ENCODE results near the gene PHPT1. TPM values are rescaled to one million over a fixed set of nuclear protein-coding genes. Genes with fewer than 3 reads are reported as not detected.

Gene PHPT1
- total and polyA plus RNA-seq, 2 experiments from 2014 or later, result 101 to 390 TPM

DNA sequence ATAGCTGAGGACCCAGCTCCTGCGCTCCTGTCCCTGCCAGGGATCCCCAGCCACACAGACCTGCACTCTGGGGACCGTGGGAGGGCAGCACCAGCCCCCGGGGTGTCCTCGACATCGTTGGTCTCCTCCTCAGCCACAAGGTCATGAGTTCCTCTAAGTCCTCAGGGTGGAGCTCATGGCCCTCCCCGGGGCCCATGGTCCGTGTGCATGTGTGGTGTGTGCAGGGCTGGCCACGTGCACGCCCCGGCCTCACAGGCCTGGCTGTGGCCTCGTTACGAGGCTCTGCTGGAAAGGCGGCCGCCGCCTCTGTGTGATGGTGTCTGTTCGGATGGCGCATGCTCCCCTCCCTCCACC is 23.0 kb upstream of the PHPT1 start:
- H3K27me3 ChIP-seq, result no peaks in the 10 kb centered on the region
- 96% methylated on average over 17 of the region's 17 CpGs for WGBS (ENCODE audit: low lambda C conversion rate, missing lambda C conversion rate)
- H4K20me1 ChIP-seq (ENCODE audit: insufficient read depth, poor library complexity, severe bottlenecking), result peaks cover 4% of the 10 kb centered on the region
- no peak for DNase-seq (ENCODE audit: low spot score)
- H3K9me3 ChIP-seq (ENCODE audit: low read depth), result no peaks in the 10 kb centered on the region
- no peak overlapping the region for H3K4me2 ChIP-seq
- no peak overlapping the region for H3K4me3 ChIP-seq
- peaks cover 18% of the 10 kb centered on the region for H3K79me2 ChIP-seq
- H2AFZ ChIP-seq, result no peak overlapping the region
- H3K4me1 ChIP-seq (ENCODE audit: insufficient read depth), result peaks cover under 1% of the 10 kb centered on the region
- no peaks in the 10 kb centered on the region for H3K9me2 ChIP-seq (replicated peaks; ENCODE audit: insufficient read depth)
- no peak for TF ChIP-seq EZH2 (IDR thresholded peaks at IDR 0.05; ENCODE audit: borderline replicate concordance)
- TF ChIP-seq, protein P1, sequence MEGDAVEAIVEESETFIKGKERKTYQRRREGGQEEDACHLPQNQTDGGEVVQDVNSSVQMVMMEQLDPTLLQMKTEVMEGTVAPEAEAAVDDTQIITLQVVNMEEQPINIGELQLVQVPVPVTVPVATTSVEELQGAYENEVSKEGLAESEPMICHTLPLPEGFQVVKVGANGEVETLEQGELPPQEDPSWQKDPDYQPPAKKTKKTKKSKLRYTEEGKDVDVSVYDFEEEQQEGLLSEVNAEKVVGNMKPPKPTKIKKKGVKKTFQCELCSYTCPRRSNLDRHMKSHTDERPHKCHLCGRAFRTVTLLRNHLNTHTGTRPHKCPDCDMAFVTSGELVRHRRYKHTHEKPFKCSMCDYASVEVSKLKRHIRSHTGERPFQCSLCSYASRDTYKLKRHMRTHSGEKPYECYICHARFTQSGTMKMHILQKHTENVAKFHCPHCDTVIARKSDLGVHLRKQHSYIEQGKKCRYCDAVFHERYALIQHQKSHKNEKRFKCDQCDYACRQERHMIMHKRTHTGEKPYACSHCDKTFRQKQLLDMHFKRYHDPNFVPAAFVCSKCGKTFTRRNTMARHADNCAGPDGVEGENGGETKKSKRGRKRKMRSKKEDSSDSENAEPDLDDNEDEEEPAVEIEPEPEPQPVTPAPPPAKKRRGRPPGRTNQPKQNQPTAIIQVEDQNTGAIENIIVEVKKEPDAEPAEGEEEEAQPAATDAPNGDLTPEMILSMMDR (IDR thresholded peaks at IDR 0.05; ENCODE audit: poor library complexity), result no peak
- no peak for TF ChIP-seq EZH2phosphoT487 (IDR thresholded peaks at IDR 0.05; ENCODE audit: low read depth, severe bottlenecking, unreplicated experiment)
- no peaks in the 10 kb centered on the region for H3K36me3 ChIP-seq (replicated peaks; ENCODE audit: insufficient read depth, low read depth)
- no peak overlapping the region for H3K27ac ChIP-seq

DNA sequence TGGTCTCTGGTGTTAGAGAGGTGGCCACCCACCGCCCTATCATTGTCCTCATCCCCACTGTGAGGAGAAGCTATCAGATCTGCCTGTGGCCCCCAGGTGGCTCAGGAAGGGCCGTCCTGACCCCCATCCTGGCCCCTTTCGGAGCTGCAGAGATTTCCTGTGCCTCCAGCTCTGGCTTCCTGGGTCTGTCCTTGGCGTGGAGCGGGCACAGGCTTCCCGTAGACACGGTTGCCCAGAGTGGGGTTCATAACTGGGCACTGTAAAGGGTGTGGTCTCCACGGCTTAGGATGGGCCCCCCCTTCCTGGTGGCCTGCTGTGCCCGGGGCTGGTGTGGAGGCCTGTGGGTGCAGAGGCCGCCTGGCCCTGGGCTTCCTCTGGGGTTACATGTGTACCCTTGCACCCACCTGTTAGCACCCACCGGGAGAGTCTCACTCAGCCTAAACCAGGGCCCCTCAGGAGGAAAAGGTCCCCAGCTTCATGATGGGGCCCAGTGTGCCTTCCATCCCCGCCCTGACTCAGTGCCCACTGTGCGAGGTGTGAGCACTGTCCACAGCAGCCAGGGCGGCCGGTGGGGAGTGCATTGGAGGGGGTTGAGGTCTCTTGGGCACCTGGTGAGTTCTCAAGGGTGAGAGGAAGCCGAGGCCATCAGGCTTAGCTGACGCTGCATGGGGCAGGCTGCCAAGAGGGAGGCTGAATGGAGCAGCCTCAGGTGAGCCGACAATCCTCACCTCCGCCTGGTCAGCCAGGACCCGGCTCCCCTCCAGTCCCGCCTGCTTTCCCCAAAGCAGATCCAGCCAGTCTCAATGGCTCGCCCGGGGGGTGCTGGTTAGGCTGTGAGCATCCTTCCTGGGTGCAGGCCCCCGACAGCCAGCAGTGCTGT is 22.3 kb upstream of the PHPT1 start:
- Histone ChIP-seq H4K20me1 (ENCODE audit: insufficient read depth, poor library complexity, severe bottlenecking) (no peaks in the 10 kb centered on the region), H3K36me3 (replicated peaks; ENCODE audit: insufficient read depth, low read depth) (no peaks in the 10 kb centered on the region), H3K4me3 (no peak overlapping the region), H2AFZ (no peak overlapping the region), H3K27me3 (no peaks in the 10 kb centered on the region), H3K9me2 (replicated peaks; ENCODE audit: insufficient read depth) (no peaks in the 10 kb centered on the region), H3K4me1 (ENCODE audit: insufficient read depth) (no peaks in the 10 kb centered on the region), H3K4me2 (no peak overlapping the region), H3K9me3 (ENCODE audit: low read depth) (no peaks in the 10 kb centered on the region), H3K27ac (no peak overlapping the region), H3K79me2 (peaks cover 11% of the 10 kb centered on the region)
- TF ChIP-seq, protein P1 (IDR thresholded peaks at IDR 0.05; ENCODE audit: poor library complexity), result no peak
- TF ChIP-seq EZH2phosphoT487 (IDR thresholded peaks at IDR 0.05; ENCODE audit: low read depth, severe bottlenecking, unreplicated experiment), result no peak
- TF ChIP-seq EZH2 (IDR thresholded peaks at IDR 0.05; ENCODE audit: borderline replicate concordance), result no peak
- DNase-seq (ENCODE audit: low spot score), result no peak
- WGBS (ENCODE audit: low lambda C conversion rate, missing lambda C conversion rate), result 96% methylated on average over 23 of the region's 24 CpGs

DNA sequence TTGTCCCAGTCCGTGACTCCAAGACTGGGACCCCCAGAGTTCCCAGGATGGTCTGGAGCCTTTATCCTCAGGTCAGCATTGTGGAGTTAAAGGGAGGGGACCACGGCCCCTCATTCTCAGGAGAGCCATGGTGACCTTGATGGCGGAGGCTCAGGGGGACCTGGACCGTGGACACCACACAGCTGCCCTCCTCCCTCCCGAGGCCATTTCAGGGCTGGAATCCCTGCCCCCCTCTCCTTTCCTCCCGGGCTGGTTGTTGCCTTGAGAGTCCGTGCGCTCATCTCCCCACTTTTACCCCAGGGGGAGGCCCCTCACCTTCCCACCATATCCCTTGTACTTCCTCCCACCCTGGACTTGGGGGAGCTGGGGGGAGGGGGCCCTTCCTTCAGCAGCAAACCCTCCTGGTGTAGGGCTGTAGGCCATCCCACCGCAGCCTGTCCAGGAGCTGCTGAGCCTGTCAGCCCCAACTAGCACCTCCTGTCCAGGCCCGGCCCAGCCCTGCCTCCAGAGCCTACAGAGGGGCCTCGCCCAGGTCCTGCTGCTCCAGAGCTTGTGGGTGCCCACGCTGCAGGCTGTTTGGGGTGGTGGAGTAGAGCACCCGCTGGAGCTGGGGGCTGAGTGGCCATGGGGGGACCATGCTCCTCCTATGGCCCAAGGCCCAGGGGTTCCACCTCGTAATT is 21.3 kb upstream of the PHPT1 start:
- Histone ChIP-seq H2AFZ (no peak overlapping the region), H3K4me2 (no peak overlapping the region), H3K9me2 (replicated peaks; ENCODE audit: insufficient read depth) (no peaks in the 10 kb centered on the region), H3K4me1 (ENCODE audit: insufficient read depth) (no peaks in the 10 kb centered on the region), H3K79me2 (peaks cover 5% of the 10 kb centered on the region), H3K4me3 (no peak overlapping the region), H3K36me3 (replicated peaks; ENCODE audit: insufficient read depth, low read depth) (no peaks in the 10 kb centered on the region), H3K27me3 (no peaks in the 10 kb centered on the region), H4K20me1 (ENCODE audit: insufficient read depth, poor library complexity, severe bottlenecking) (no peaks in the 10 kb centered on the region), H3K27ac (no peak overlapping the region), H3K9me3 (ENCODE audit: low read depth) (no peaks in the 10 kb centered on the region)
- no peak for DNase-seq (ENCODE audit: low spot score)
- TF ChIP-seq EZH2 (IDR thresholded peaks at IDR 0.05; ENCODE audit: borderline replicate concordance) (no peak), EZH2phosphoT487 (IDR thresholded peaks at IDR 0.05; ENCODE audit: low read depth, severe bottlenecking, unreplicated experiment) (no peak)
- TF ChIP-seq, protein P1 (IDR thresholded peaks at IDR 0.05; ENCODE audit: poor library complexity), result no peak
- WGBS (ENCODE audit: low lambda C conversion rate, missing lambda C conversion rate), result 95% methylated on average over 13 of the region's 14 CpGs

All from hepatocyte (in vitro differentiated cells).